GOT3 (cell line): ENCODE data around the gene LDHD.

Experiments used
- DNase-seq: peaks from one replicate; lab custom pipeline; 2025; ENCODE audit warnings: mixed read lengths; lab: John Stamatoyannopoulos, UW

The LDHD gene

DNA sequence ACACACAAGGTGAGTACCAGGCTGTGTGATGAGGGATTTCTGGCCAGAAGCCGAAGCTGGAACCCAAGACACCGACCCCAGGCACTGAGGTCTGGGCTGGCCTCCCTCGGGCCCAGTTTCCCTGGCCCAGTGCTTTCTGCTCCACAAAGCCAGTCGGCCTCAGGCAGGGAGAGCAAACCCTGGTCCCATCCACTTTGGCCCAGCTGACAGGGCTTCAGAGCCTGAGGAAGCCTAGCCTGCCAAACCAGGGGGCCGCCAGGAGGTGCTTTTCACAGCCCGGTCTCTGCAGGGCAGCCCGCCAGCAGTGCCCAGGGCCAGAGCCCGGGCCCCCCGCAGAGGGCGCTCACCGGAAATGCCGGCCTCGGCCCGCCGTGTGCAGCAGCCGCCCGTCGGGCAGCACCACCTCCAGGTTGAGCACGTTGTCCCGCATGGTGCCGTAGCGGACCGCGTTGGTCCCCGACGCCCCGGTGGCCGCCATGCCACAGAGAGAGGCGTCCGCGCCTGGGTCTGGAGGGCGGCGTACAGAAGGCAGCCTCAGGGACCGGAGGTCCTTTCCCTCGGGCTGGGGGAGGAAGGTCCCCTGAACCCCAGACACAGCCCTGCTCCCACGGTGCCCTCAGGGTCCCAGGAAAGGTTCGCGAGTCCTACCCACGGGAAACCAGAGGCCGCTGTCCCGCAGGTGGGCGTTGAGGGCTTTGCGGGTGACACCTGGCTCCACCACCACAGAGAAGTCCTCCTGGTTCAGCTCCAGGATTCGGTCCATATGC lies 2.2 kb downstream of the LDHD start:
- DNase-seq = no peak

DNA sequence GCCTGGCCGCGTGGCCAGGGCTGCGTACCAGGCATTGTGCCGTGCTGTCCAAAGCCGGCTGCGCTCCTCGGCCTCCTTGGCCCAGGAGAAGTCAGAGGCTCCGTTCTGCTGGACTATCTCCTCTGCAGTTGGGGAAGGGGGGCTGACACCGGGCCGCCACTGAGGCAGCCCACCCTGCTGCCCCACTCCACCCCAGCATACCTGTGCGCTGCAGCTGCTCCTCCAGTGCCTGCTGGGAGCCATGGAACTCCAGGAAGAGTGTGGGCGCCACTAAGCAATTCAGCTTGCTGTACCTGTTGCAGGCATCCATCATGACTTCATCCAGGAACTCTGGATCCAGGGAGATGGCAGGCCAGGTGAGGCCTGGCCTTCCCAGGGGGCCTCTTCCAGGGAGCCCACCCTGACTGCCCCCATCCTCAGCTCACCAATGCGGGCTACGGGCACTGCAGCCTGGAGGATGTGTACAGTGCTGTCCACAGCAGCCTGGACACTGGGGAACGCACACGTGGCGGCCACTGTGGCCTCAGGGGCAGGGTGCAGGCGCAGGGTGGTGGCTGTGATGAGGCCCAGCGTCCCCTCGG lies 2.9 kb downstream of the LDHD start:
- DNase-seq = no peak

DNA sequence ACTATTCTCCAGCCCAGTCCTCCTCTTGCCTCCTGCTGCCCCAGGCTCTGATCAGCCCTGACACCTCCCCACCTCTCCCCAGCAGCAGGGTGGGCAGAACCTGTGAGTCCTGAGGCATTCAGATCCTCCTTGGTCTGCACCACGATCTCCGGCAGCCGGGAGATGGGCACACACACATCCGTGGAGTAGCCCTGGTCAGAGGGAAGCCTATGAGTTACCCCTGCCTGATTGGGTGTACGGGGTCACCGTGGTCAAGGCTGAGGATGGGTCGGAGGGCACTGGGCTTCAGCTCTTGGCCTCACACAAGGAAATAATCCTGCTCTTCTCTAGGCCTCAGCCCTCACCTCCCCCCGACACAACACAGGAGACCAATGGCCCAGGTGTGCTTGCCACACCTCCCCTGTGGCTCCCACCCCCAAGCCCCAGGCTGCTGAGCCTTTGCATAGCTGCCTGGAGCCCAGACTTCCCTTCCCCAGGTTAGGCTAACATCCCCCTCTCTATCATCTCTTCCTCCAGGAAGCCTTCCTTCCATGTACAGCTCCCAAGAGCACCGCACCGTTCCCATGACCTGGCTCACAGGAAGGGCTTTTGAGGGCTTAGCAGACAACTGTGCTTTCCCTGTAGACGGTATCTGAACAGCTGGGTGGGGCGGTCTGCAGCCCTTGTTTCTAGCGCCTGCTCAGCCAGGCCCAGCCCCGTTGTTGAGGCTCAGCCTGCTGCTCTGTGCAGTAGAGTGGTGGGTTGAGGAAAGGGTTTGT lies 3.7 kb downstream of the LDHD start:
- DNase-seq = no peak

DNA sequence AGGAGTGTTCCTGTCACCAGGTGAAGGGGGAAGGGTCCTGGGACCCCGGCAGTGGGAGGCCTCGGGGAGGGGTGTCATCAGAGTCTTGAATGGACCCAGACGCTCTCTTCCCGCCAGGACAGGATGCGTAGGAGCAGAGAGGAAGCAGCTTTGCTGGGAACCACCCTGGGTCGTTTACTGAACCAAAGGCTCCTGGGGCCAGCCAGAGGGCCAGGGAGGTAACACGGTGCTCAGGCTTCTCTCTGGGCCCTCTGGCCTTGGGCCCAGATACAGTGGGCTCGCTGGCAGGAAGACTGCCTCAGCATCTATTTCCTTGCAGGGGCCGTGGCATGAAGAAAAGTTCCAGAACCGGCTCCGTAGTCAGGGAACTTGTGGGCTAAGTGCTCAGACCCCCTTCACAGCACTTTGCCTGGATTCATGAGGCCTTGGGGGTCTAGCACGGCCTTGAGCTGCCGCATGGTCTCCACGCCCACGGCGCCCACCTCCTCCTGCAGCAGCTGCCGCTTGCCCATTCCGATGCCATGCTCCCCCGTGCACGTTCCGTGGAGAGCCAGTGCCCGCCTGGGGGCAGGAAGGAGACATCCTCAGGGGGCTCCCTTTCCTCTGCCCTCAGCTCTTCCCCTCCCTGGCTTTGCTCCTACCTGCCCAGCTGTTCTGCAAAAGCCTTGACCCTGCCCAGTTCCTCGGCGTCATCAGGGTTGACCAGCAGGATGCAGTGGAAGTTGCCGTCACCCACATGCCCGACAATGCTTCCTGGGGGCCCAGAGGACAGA lies 4.4 kb downstream of the LDHD start:
- no peak for DNase-seq

DNA sequence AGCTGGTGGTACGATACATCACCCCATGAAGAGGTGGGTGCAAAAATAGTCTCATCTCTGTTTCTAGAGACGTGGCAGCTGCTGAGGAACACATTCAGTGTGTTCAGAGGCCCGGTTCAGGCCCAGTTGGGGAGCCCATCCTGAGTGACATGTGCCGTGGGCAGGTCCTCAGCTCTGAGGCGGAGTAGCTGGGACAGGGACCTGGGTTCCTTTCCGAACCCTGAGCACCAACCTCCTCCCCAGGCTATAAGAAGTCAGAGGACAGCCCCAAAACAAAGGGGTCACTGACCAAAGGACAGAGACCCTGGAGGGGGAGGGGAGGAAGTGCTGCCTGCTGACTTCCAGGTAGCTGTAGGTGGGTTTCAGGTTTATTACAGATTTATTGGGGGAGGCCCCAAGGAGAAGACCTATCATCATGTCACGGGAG lies 5.1 kb downstream of the LDHD start:
- DNase-seq = no peak

DNA sequence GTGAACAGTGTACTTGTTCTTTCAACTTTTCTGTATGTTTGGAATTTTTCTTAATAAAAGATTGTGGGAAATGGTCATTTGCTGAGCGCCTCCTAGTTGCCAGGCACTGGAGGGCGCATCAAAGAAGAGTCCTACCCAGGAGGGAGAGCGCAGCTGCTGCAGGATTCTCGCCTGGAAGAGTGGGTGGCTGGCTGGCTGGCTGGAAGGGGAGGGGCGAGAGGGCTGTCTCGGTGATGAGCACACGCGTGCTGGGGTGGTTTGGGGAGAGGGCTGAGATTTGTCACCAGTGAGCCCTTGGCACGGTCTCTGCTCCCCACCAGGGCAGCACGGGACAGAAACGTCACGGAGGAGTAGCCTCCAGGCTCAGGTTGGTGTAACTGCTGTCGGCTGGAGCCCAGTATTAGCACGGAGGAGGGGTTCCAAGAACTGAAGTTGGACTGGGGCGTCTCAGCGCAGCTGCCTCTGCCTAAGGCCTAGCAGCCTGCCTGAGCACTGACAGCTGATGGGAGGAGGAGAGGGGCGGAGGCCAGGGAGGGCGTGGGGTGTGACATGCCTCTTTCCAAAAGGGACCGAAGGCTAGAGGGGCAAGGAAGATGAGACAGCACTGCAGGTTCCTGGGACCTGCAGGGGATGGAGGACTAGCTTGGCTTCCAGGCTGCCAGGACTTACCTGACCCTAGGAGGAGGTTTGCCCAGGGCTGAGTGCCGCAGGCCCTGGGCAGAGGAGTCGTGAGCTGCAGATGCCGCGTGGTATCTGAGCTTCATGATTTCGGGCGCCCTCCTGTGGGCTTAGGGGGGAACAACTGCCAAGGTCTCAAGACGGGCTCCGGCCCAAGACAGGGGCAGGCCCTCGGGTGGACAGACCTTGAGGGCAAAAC lies 5.7 kb downstream of the LDHD start:
- DNase-seq = peak; percentile 64

DNA sequence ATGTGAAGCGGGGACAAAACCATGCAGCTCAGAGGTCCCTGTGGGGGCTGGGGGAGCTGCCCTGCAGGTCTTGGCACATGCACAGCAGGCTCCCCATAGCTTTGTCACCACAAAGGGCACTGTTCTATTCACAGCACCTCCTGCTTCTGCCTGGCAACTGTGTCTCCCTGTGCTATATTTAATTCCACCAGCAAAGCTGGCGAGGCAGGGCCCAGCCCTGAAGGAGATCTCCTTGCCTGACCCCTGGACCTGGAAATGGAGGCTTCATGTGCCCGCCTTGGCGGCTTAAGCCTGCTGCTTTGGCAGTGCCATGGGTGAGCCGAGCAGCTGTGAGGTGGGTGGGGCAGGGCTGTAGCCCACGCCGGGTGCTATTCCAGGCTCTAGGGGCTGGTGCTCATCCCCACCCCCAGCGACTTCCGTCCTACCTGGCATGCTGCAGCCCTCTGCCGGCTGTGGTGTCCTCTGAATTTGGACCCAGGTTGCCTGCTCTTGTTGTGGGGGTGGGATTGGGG lies 6.8 kb downstream of the LDHD start:
- no peak for DNase-seq

DNA sequence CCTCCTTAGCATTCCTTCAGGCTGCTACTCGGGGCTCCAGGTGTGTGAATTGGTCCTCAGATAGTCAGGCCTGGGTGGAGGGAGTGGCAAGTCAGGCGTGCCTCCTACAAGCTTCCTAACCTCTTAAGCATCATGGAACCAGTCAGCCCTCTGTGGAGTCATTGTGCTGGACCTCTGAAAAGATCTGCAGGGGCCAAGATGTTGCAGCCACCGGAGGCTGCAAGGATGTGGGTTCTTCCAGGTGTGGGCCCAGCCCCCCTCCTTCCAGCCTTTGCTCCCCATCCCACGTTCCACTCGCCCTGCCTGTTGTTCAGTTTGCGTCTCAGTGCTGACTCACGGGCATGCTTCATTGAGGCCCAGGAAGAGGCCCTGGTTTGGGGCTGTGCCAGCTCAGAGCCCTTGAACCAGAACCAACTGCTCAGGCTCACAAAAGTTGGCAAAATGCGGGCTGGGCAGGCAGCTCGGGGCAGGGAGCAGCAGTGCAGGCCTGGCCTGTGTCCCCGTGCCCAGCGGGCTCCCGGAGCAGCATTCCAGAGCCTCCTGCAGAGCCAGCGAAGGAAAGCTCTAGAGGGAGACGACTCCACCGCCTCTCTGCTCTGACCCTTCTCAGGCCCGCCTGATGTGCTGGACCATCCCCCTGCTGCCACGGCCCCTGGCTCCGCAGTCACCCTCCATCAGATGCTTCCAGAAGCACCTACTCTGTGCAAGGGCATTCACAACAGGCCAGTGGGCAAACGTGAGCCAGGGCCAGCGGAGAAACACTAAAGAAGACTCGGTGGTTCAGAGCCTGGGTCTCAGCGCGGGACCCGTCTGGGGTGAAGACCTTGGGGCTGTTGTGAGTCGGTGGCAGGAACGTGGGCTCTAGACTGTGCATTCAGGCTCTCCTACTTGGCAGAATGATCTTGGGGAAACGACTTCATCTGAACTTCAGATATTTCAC lies 7.5 kb downstream of the LDHD start:
- peak; percentile 58 for DNase-seq

DNA sequence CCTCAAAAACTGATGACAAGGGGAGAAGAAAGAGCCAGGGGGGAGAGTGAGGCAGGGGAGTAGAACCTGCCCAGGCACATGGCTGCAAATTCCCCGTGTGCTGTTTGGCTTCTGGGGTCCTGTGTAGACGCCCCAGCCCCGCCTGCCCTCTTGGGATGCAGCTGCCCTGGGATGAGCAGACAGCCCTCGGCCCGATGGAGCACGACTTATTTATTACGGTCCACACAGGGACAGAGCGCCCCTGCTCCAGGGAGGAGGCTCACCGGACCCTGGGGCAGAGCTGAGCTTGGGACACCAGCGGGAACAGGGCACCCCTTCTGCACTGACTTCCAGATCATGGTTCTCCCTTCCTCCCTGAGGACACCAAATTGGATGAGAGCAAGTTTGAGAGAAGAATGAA lies 9.1 kb downstream of the LDHD start:
- DNase-seq = no peak

DNA sequence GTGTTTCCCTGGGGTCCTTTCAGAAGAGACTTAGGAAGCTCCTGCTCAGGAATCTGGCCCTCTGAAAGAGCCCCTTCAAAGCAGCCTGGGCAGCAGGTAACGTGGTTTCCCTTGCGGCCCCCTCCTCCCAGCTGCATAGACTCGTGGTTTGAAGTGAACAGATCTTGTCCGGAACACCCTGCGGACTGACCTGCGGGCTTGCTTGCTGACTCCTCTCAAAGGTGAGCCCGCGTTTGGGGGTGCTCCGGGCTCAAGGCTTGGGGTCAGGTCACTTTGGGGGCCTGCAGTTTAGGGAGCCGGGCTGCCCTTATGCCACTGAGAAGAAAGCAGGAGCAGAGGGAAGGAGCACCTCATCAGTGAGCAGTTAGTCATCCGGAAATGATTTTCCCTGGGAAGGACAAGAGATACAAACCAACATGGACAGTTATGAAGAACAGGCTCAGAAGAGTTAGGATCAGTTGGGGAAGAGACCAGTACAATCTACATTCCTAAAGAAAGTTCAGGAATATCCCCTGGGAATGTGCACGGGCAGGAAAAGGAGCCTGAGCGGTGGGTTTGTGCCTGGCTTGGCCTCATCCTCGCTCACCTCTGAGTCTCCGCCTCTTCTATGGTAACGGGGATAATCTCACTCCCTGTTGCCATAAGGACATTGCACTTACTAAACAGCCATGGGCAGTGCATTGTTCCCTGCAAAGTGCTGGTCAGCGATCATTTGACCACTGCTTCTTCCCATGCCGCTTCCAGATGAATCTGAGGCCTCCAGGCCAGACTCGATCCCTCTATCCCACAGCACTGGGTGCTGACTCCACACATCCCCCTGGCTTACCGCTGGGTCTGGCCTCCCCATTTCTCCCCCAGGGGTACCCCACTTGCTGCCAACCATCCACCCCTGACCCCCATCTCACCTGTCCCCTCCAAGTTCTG lies 10.0 kb downstream of the LDHD start:
- DNase-seq = no peak

DNA sequence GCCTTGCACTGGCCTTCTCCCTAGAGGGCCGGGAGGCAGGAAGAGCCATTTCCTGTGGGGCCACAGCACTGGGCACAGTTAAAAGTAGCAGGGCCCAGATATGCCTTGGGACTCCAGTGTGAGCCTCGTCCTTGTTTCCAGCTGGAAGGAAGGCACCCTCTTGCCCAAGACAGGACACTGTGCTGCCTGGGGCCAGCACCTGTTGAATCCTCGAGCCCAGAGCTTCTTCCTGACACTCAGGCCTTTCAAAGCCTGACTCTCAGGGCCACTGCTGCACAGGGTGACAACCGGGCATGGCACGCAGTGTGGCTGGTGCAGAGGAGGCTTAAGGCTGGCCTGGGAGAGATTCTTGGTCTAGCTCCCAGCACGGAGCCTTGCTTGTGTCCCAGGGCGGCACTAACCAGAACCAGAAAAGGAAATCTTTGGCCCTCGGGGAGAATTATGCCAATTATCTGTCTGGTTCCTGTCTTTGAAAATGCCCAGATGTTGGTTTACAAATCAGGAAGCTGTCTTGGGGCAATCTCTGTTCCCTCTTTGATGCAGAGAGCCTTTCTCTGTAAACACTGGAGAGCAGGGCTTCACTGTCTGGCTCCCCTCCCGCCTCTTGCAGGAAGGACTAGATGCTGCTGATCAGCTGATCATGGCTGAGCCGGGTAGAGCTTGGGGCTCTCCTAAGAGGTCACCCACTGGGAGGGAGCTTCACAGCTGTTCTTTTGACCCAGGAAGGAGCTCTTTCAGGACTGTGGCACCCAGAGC lies 11.1 kb downstream of the LDHD start:
- DNase-seq = no peak

DNA sequence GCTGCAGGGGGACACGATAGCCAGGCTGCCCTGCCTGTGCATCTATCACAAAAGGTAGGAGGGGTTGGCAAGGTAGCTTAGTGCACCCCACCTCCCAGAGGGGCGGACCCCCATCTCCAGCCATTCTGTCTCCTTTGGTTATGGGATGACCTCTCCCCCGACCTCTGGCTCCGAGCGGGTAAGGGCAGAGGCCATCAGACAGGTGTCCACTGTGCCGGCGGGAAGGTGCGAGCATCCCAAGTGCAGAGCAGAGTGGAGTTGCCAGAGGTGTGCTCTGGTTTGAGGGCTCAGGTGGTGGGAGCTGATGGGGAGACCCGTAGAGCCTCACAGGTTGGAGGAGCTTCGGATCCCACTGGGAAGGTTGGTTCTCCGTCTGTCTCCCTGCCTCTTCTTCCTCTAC lies 11.7 kb downstream of the LDHD start:
- DNase-seq = no peak

DNA sequence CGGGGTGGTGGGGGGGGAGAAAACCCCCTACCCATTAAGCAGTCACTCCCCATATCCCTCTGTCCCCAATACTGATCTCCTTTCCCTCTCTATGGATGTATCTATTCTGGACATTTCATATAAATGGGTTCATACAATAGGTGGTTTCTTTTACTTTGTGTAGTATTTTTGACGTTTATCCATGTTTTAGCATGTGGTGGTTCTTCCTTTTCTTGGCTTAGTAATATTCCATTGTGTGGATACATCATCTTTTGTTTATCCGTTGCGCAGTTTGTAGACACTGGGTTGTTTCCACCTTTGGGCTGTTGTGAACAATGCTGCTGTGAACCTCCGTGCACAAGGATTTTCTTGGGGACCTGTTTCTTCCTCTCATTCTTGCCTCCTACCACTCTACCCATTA lies 12.6 kb downstream of the LDHD start:
- DNase-seq = no peak

DNA sequence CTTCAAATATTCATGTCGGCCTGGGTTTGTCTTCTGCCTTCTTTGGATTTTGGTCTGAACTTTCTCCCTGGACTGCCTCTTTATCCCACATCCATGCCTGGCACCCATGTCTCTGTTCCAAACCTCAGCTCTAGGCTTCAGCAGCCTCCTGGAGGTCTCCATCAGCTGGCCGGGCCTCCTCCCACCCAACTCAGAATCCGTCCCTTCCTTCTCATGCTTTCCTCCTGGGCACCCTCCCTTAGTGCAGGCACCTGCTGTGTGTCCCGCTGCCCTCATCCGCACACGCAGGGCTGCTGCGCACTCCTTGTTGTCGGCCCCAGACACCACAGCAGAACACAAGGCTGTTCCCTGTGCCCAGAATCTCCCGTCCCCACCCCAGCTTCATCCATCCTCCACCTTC lies 14.0 kb downstream of the LDHD start:
- DNase-seq = no peak

DNA sequence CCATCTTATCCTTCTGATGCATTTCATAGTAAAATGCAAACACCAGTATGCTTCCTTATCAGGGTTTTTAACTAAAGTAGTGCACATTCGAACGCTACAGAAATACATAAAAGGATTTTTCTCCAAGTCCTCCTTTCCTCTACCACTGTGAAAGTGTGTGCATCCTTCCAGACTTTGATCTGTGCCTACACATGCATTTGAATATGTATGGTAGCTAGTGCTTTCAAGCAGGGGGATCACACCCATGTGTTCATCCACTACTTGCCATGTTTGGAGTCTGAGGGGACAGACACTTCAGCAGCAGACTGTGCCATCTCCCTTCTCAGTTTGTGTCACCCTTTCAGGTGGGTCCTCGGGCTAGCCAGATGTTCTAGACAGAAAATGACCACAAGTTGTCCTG lies 14.9 kb downstream of the LDHD start:
- no peak for DNase-seq

DNA sequence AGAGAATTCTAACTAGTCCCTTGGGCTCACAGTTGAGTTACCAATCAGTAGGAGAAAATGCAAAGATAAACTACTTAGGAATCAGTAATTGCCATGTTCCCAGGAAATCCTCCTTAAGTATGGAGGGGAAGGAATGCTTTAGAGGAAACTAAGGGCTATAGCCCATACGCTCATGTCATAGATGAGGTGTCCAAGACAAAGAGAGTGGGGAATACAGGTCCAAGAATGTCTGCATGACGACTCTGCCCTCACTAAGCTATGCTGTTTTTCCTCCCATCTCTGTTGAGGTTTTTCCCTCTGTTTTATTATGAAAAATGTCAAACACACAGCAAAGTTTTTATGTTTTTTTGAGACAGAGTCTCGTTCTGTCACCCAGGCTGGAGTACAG lies 16.0 kb downstream of the LDHD start:
- no peak for DNase-seq

DNA sequence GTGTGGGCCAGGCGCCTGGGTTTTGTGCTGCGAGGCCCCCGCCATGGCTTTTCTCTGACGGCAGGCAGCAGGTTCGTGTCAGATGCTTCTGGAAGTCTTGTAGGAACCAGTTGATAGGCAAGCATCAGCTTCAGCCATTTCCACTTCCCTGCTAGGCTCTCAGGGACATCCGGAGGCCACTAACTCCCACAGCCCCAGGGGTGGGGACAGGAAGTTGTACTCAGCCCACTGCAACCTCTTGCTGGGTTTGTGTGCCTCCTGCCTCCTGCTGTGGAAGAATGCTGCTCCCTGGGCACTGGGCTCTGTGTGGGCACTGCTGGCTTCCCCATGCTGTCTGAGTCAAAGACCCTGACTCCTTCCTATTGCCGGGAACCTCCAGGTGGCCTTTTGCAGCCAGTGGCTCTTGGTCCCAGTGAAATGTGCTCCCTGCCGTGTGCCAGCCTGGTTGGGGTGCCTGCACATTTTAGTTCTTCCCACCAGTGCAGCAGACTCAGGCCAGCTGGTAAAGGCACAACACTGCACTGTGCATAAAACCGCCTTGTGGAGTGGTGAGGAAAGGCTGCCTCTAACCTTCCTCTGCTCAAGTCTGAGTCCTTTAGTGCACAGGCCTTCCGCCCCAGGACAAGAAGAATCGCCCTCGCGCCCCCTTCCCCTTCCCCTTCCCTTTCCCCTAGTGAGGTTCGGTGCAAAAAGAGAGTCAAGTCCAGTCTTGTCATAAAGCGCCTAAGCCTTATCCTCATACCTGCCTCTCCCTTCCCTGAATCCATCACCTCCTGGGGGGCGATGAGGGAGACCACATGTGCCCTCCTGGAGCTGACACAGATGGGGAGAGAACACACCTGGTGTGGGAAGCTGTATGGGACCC lies 16.6 kb downstream of the LDHD start:
- no peak for DNase-seq
